Stomach (tissue), 9 donors: Measurements from ENCODE around the gene SIGLEC1. TPM values are rescaled to one million over a fixed set of nuclear protein-coding genes. Genes with fewer than 3 reads are reported as not detected.

ENCODE experiments used
- DNase-seq, 2 donors: peaks; one replicate each; pipeline versions ENCODE4 v3.0.0 to v3.0.0-alpha.2; 2013 to 2019
- H3K27ac ChIP-seq, 5 donors: fragments of 200-600 bp in 4 of 5; sonication (generic) in 4 of 5; one replicate each; pipeline ENCODE4 v1.5.1; 2013 to 2019; ENCODE audit warnings: mild to moderate bottlenecking in 1 of 5, moderate library complexity in 1 of 5
- H3K27me3 ChIP-seq, 3 donors: fragments of 200-600 bp; sonication (generic); one replicate each; pipeline ENCODE4 v1.5.1; 2017 to 2019; ENCODE audit warnings: mixed run types in 1 of 3
- H3K36me3 ChIP-seq, 4 donors: fragments of 200-600 bp; sonication (generic); 1 replicate in 3 of 4; 2 replicates in 1 of 4; pipeline ENCODE4 v1.5.1; 2016 to 2019
- H3K4me1 ChIP-seq, 4 donors: fragments of 200-600 bp; sonication (generic); one replicate each; pipeline ENCODE4 v1.5.1; 2016 to 2019
- H3K4me3 ChIP-seq, 4 donors: fragments of 200-600 bp; sonication (generic) in 3 of 4; one replicate each; pipeline ENCODE4 v1.5.1; 2016 to 2019; ENCODE audit warnings: mild to moderate bottlenecking in 1 of 4
- H3K9me3 ChIP-seq, 4 donors: fragments of 200-600 bp; sonication (generic); one replicate each; pipeline ENCODE4 v1.5.1; 2016 to 2019
- EP300 ChIP-seq: sonication (generic); formaldehyde crosslinking; IDR thresholded peaks from one replicate; pipeline ENCODE4 v1.6.1; 2017; ENCODE audit warnings: antibody characterized with exemption
- POLR2A ChIP-seq, 4 donors: fragments of 450-650 bp; IDR thresholded peaks; one replicate each; pipeline ENCODE4 v1.6.1; 2016; ENCODE audit warnings: antibody characterized with exemption in 4 of 4, control low read depth in 2 of 4, mild to moderate bottlenecking in 1 of 4, moderate library complexity in 1 of 4
- POLR2AphosphoS5 ChIP-seq, 3 donors: sonication (generic); formaldehyde crosslinking; IDR thresholded peaks; one replicate each; pipeline ENCODE4 v1.6.1; 2016; ENCODE audit warnings: antibody characterized with exemption in 3 of 3
- WGBS, 5 donors: extraction: QIAGEN DNeasy Blood & Tissue Kit in 3 of 5; methylation state at CpG; one replicate each; pipeline versions ENCODE4 v1.1.5 to v1.1.7; 2013 to 2018; 5-methylcytosine and 5-hydroxymethylcytosine counted together
- intact Hi-C: fragments of 100-400 bp; cut with DNase I; formaldehyde crosslinking; loops from one replicate; pipeline ENCODE4 v1.15.1; 2023; ENCODE audit warnings: low total_unique reads
- polyA plus RNA-seq, 3 donors: library from polyadenylated mRNA; stranded (reverse); fragments of 200-250 nt; gene quantifications; one replicate each; pipeline ENCODE4 v1.2.3, GENCODE V29; 2013
- total RNA-seq, 5 donors: library from RNA; depleted of rRNA; stranded (reverse); fragments of >200 nt; gene quantifications; one replicate each; pipeline versions ENCODE4 v1.1.0 to v1.2.3, GENCODE V29; 2014 to 2016
- TF ChIP-seq, protein P1 (sequence below), 7 experiments: fragments of 450-650 bp in 4 of 7; fragments of 200-600 bp in 3 of 7; sonication (generic) in 3 of 7; IDR thresholded peaks; one replicate each; pipeline ENCODE4 v1.5.1; 2016 to 2019; ENCODE audit warnings: antibody characterized with exemption in 7 of 7, control low read depth in 2 of 7, mild to moderate bottlenecking in 1 of 7
- donor health status: healthy with polysubstance abuse.
- donor health status: Bipolar disorder and iron deficiency.
- donor health status: healthy.

The SIGLEC1 gene
- total and polyA plus RNA-seq, 8 donors: 1.4 to 22.2 (median 1.8) TPM

- intact Hi-C loops: no loop called here
- Histone ChIP-seq H3K36me3 (peaks cover 0 to 32% (median 21%) of the 10 kb centered on the region in 4 donors), H3K4me3 (no peak overlapping the region), H3K27ac (no peak overlapping the region), H3K27me3 (peaks cover 0 to 30% (median 13%) of the 10 kb centered on the region in 3 donors), H3K4me1 (peaks cover 19 to 53% (median 40%) of the 10 kb centered on the region in 4 donors), H3K9me3 (no peaks in the 10 kb centered on the region)
- WGBS, 5 donors: 57 to 80% (median 67%) methylated on average over 15 to 24 of the region's 24 CpGs
- TF ChIP-seq, protein P1, sequence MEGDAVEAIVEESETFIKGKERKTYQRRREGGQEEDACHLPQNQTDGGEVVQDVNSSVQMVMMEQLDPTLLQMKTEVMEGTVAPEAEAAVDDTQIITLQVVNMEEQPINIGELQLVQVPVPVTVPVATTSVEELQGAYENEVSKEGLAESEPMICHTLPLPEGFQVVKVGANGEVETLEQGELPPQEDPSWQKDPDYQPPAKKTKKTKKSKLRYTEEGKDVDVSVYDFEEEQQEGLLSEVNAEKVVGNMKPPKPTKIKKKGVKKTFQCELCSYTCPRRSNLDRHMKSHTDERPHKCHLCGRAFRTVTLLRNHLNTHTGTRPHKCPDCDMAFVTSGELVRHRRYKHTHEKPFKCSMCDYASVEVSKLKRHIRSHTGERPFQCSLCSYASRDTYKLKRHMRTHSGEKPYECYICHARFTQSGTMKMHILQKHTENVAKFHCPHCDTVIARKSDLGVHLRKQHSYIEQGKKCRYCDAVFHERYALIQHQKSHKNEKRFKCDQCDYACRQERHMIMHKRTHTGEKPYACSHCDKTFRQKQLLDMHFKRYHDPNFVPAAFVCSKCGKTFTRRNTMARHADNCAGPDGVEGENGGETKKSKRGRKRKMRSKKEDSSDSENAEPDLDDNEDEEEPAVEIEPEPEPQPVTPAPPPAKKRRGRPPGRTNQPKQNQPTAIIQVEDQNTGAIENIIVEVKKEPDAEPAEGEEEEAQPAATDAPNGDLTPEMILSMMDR (IDR thresholded peaks at IDR 0.05): no peak
- no peak for TF ChIP-seq POLR2A (IDR thresholded peaks at IDR 0.05)
- no peak for TF ChIP-seq EP300
- peak in 1 of 2 donors; percentile 9 for DNase-seq
Measured at GRCh38 chr20:3749087-3749688, 36.8 kb upstream of the SIGLEC1 start.

GRCh38 chr20:3748073-3748472 is 35.7 kb upstream of the SIGLEC1 start:
- Histone ChIP-seq H3K27me3 (peaks cover 0 to 30% (median 13%) of the 10 kb centered on the region in 3 donors), H3K4me3 (no peak overlapping the region), H3K9me3 (no peaks in the 10 kb centered on the region), H3K4me1 (peaks cover 19 to 43% (median 36%) of the 10 kb centered on the region in 4 donors), H3K27ac (no peak overlapping the region), H3K36me3 (peaks cover 0 to 25% (median 18%) of the 10 kb centered on the region in 4 donors)
- WGBS, 5 donors: 92 to 98% (median 93%) methylated on average over 8 to 16 of the region's 16 CpGs
- peak in 1 of 2 donors; percentile 7 for DNase-seq
- intact Hi-C loops: no loop called here
- TF ChIP-seq EP300 (no peak), POLR2AphosphoS5 (IDR thresholded peaks at IDR 0.05) (no peak), POLR2A (IDR thresholded peaks at IDR 0.05) (no peak)
- TF ChIP-seq, protein P1 (IDR thresholded peaks at IDR 0.05): no peak

- 63 to 90% (median 75%) methylated on average over 2 of the region's 2 CpGs for WGBS, 5 donors
- no peak overlapping the region for H3K27ac ChIP-seq
- intact Hi-C loops: no loop called here
- TF ChIP-seq POLR2A (IDR thresholded peaks at IDR 0.05): no peak
- no peak for TF ChIP-seq POLR2AphosphoS5 (IDR thresholded peaks at IDR 0.05)
- TF ChIP-seq EP300: no peak
- TF ChIP-seq, protein P1 (IDR thresholded peaks at IDR 0.05): no peak
- H3K27me3 ChIP-seq: peaks cover 0 to 30% (median 13%) of the 10 kb centered on the region in 3 donors
- peak in 1 of 2 donors; percentile 2 for DNase-seq
- no peaks in the 10 kb centered on the region for H3K9me3 ChIP-seq
- H3K4me1 ChIP-seq: peaks cover 19 to 37% (median 33%) of the 10 kb centered on the region in 4 donors
- H3K4me3 ChIP-seq: no peak overlapping the region
- H3K36me3 ChIP-seq: peaks cover 0 to 25% (median 18%) of the 10 kb centered on the region in 4 donors
Measured at GRCh38 chr20:3747471-3747870, 35.1 kb upstream of the SIGLEC1 start.

DNA sequence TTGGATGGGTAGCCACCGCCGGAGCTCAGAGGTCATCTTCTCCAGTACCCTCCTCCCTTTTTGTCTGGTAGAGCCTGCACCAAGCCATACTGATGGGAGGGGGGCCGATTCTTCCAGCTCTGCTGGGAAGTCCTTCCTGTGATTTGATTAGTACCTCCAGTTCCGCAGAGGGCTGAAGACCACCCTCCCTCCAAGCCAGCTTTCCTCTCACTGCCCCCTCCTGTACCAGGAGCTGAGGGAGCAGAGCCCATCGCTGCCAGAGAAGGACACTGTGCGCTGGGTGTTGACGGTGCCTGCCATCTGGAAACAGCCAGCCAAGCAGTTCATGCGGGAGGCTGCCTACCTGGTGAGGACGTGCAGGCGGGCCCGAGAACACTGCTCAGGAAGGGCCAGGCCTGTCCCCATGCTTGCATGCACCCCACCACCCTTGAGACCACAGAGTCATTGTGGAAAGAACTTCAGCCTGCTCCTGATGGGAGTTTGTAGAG is 33.3 kb upstream of the SIGLEC1 start:
- Histone ChIP-seq H3K9me3 (no peaks in the 10 kb centered on the region), H3K4me1 (peaks cover 11 to 23% (median 20%) of the 10 kb centered on the region in 4 donors), H3K36me3 (peaks cover 0 to 14% (median 10%) of the 10 kb centered on the region in 4 donors), H3K4me3 (no peak overlapping the region), H3K27me3 (peaks cover 0 to 32% (median 8%) of the 10 kb centered on the region in 3 donors), H3K27ac (no peak overlapping the region)
- TF ChIP-seq POLR2A (IDR thresholded peaks at IDR 0.05): no peak
- TF ChIP-seq POLR2AphosphoS5 (IDR thresholded peaks at IDR 0.05): no peak
- TF ChIP-seq EP300: no peak
- TF ChIP-seq, protein P1 (IDR thresholded peaks at IDR 0.05): no peak
- WGBS, 5 donors: 68 to 81% (median 75%) methylated on average over 8 to 11 of the region's 11 CpGs
- intact Hi-C loops: no loop called here
- DNase-seq: peak in 1 of 2 donors; percentile 9
